HepG2 (cell line): ENCODE results near the gene NANOS1. TPM values are rescaled to one million over a fixed set of nuclear protein-coding genes. Genes with fewer than 3 reads are reported as not detected.

Experiments
- ATAC-seq: fragments of 200-7000 bp; cut with Tn5 transposase; 3 replicates; pipeline ENCODE4 v1.9.1; 2020; ENCODE audit warnings: mild to moderate bottlenecking, moderate library complexity
- BruUV-seq: library from RNA; stranded (reverse); fragments of 400-500 nt; replicated peaks from 2 replicates; lab custom pipeline; 2021; lab: Mats Ljungman, UMichigan
- CTCF ChIA-PET: fragments of 300-600 bp; formaldehyde crosslinking; extraction: SDS; loops from one replicate; lab custom pipeline; 2021; ENCODE audit warnings: low total read pairs, inconsistent platforms, low intra/inter-chr PET ratio; lab: Yijun Ruan, JAX
- POLR2A ChIA-PET: fragments of 350-600 bp; sonication (Branson Sonifier 250); formaldehyde crosslinking; loops from one replicate; lab custom pipeline; 2020; ENCODE audit warnings: antibody characterized with exemption, inconsistent platforms; lab: Yijun Ruan, JAX
- DNase-seq: peaks from one replicate; pipeline ENCODE4 v3.0.0-alpha.2; 2015; ENCODE audit warnings: low spot score
- FAIRE-seq: peaks from 3 replicates; lab custom pipeline; 2011; peaks lifted over from hg19 to GRCh38; lab: Jason Lieb, UNC
- H2AFZ ChIP-seq: one replicate; pipeline ENCODE4 v1.6.1; 2011; ENCODE audit warnings: low read length, inconsistent platforms
- H3K27ac ChIP-seq: fragments of 300-600 bp; 3 replicates; pipeline ENCODE4 v1.8.0; 2011; ENCODE audit warnings: mixed run types, mild to moderate bottlenecking, mixed read lengths, low read length, inconsistent platforms; ENCODE audit not compliant: insufficient read depth; ENCODE audit errors: extremely low read length
- H3K27me3 ChIP-seq, 2 experiments: fragments of 200-600 bp in 1 of 2; 2 replicates in 1 of 2; 3 replicates in 1 of 2; pipeline versions ENCODE4 v1.6.0 to v1.8.0; 2011; ENCODE audit warnings: low read length in 2 of 2, mild to moderate bottlenecking in 2 of 2, moderate library complexity in 2 of 2, inconsistent platforms in 1 of 2; ENCODE audit not compliant: insufficient read depth in 2 of 2, control insufficient read depth in 1 of 2
- H3K36me3 ChIP-seq, 2 experiments: fragments of 200-600 bp in 1 of 2; replicated peaks in 1 of 2; 2 replicates in 1 of 2; 3 replicates in 1 of 2; pipeline versions ENCODE4 v1.5.1 to v1.8.0; 2011; ENCODE audit warnings: low read length in 2 of 2, inconsistent platforms in 1 of 2; ENCODE audit not compliant: insufficient read depth in 2 of 2, control insufficient read depth in 1 of 2
- H3K4me1 ChIP-seq: 2 replicates; pipeline ENCODE4 v1.5.1; 2012; ENCODE audit warnings: low read length, inconsistent platforms; ENCODE audit not compliant: insufficient read depth
- H3K4me2 ChIP-seq: 2 replicates; pipeline ENCODE4 v1.6.0; 2011; ENCODE audit warnings: low read depth, low read length, inconsistent platforms
- H3K4me3 ChIP-seq, 3 experiments: fragments of 200-600 bp in 1 of 3; sonication (generic), shearing (Covaris generic) in 1 of 3; replicated peaks in 1 of 3; 2 replicates each; pipeline ENCODE4 v1.5.1; 2011 to 2016; ENCODE audit warnings: low read length in 3 of 3, inconsistent platforms in 2 of 3, low read depth in 2 of 3, mild to moderate bottlenecking in 2 of 3, control low read depth in 1 of 3, mixed read lengths in 1 of 3; ENCODE audit not compliant: insufficient read depth in 1 of 3
- H3K79me2 ChIP-seq: one replicate; pipeline ENCODE4 v1.6.1; 2011; ENCODE audit warnings: low read length, inconsistent platforms; ENCODE audit not compliant: insufficient read depth
- H3K9ac ChIP-seq: 2 replicates; pipeline ENCODE4 v1.6.0; 2011; ENCODE audit warnings: mild to moderate bottlenecking, low read depth, low read length, inconsistent platforms; ENCODE audit not compliant: insufficient read depth
- H3K9me3 ChIP-seq: 2 replicates; pipeline ENCODE4 v1.5.1; 2012; ENCODE audit warnings: mild to moderate bottlenecking, low read length
- H4K20me1 ChIP-seq: 2 replicates; pipeline ENCODE4 v1.6.0; 2011; ENCODE audit warnings: inconsistent platforms, mild to moderate bottlenecking, low read length, moderate library complexity; ENCODE audit not compliant: insufficient read depth
- MTERF4 ChIP-seq: sonication (generic); formaldehyde crosslinking; IDR thresholded peaks from 2 replicates; pipeline ENCODE4 v1.8.0; 2023; ENCODE audit warnings: mild to moderate bottlenecking, missing genetic modification reagents
- NCOR1 ChIP-seq: fragments of 200-600 bp; sonication (generic); IDR thresholded peaks from 2 replicates; pipeline ENCODE4 v1.7.0; 2017; ENCODE audit warnings: antibody characterized with exemption, low read length, borderline replicate concordance
- PAWR ChIP-seq: sonication (generic); formaldehyde crosslinking; IDR thresholded peaks from 2 replicates; pipeline ENCODE4 v1.4.0; 2020; ENCODE audit warnings: missing genetic modification reagents, mild to moderate bottlenecking, borderline replicate concordance
- SATB2 ChIP-seq: sonication (generic); formaldehyde crosslinking; IDR thresholded peaks from 2 replicates; pipeline ENCODE4 v1.5.0; 2020; ENCODE audit warnings: missing genetic modification reagents
- SOX13 ChIP-seq, 3 experiments: fragments of 450-650 bp in 1 of 3; sonication (generic) in 1 of 3; formaldehyde crosslinking in 1 of 3; IDR thresholded peaks in 2 of 3; conservative IDR thresholded peaks in 1 of 3; 2 replicates each; pipeline versions ENCODE4 v1.5.0 to v1.6.1; 2016 to 2020; ENCODE audit warnings: antibody characterized with exemption in 1 of 3, mild to moderate bottlenecking in 1 of 3, missing compliant biosample characterization in 1 of 3, missing genetic modification reagents in 1 of 3, moderate library complexity in 1 of 3
- SP2 ChIP-seq: sonication (generic); formaldehyde crosslinking; IDR thresholded peaks from 2 replicates; pipeline ENCODE4 v1.5.1; 2020; ENCODE audit warnings: mild to moderate bottlenecking, missing genetic modification reagents
- SRSF4 ChIP-seq: fragments of 200-400 bp; formaldehyde crosslinking; IDR thresholded peaks from one replicate; pipeline ENCODE4 v1.6.1; 2018; ENCODE audit warnings: mild to moderate bottlenecking, low read depth, low read length, moderate library complexity; ENCODE audit not compliant: poor library complexity, severe bottlenecking
- ZNF274 ChIP-seq: sonication (generic); formaldehyde crosslinking; IDR thresholded peaks from 2 replicates; pipeline ENCODE4 v1.5.1; 2020; ENCODE audit warnings: mild to moderate bottlenecking, missing genetic modification reagents
- ZNF383 ChIP-seq: sonication (generic); formaldehyde crosslinking; IDR thresholded peaks from 2 replicates; pipeline ENCODE4 v1.4.0; 2020; ENCODE audit warnings: missing genetic modification reagents, mild to moderate bottlenecking, borderline replicate concordance
- ZNF549 ChIP-seq: sonication (generic); formaldehyde crosslinking; IDR thresholded peaks from 2 replicates; pipeline ENCODE4 v1.5.0; 2020; ENCODE audit warnings: missing genetic modification reagents
- WGBS: methylation state at CpG from one replicate; pipeline ENCODE4 v1.1.6; 2017; ENCODE audit warnings: low lambda C conversion rate; 5-methylcytosine and 5-hydroxymethylcytosine counted together
- in situ Hi-C: cut with HindIII; loops from 2 replicates; pipeline ENCODE4 v1.10.0; 2017; ENCODE audit warnings: low pct_unique_long_range_greater_than_20kb; ENCODE audit not compliant: extremely low pct_ligation_motif_present
- intact Hi-C: fragments of 100-400 bp; cut with micrococcal nuclease; formaldehyde crosslinking; loops from one replicate; pipeline ENCODE4 v1.10.0; 2022; ENCODE audit not compliant: unreplicated experiment
- polyA plus RNA-seq, 8 experiments: library from polyadenylated mRNA; depleted of rRNA in 3 of 8; stranded (reverse) in 7 of 8; unstranded in 1 of 8; fragments of >200 nt; fragmentation: Illumina TruSeq in 4 of 8; extraction: Trizol in 4 of 8; gene quantifications; 2 replicates each; pipeline versions ENCODE4 v1.2.1 to v1.2.3, GENCODE V29; 2011 to 2016; ENCODE audit warnings: low read depth in 4 of 8, missing spikeins in 1 of 8, mixed read lengths in 1 of 8; ENCODE audit not compliant: insufficient read depth in 1 of 8
- total RNA-seq, 5 experiments: library from RNA; depleted of rRNA; stranded (reverse); fragments of >200 nt; fragmentation: Illumina TruSeq; extraction: Trizol; gene quantifications; 2 replicates each; pipeline ENCODE4 v1.2.3, GENCODE V29; 2016; ENCODE audit warnings: low read depth in 1 of 5
- TF ChIP-seq, protein P1 (sequence below): IDR thresholded peaks from 2 replicates; pipeline ENCODE4 v1.4.0; 2020; ENCODE audit warnings: mild to moderate bottlenecking, missing genetic modification reagents
- TF ChIP-seq, protein P2 (sequence below): IDR thresholded peaks from 2 replicates; pipeline ENCODE4 v1.6.1; 2012; ENCODE audit warnings: low read depth, low read length, improper control_type of control experiment

The NANOS1 gene
- total and polyA plus RNA-seq, 2 of the 13 experiments (the other 11 are each of a cell fraction or from before 2014, with no cell fraction given) = 1.7 to 2.2 TPM

DNA sequence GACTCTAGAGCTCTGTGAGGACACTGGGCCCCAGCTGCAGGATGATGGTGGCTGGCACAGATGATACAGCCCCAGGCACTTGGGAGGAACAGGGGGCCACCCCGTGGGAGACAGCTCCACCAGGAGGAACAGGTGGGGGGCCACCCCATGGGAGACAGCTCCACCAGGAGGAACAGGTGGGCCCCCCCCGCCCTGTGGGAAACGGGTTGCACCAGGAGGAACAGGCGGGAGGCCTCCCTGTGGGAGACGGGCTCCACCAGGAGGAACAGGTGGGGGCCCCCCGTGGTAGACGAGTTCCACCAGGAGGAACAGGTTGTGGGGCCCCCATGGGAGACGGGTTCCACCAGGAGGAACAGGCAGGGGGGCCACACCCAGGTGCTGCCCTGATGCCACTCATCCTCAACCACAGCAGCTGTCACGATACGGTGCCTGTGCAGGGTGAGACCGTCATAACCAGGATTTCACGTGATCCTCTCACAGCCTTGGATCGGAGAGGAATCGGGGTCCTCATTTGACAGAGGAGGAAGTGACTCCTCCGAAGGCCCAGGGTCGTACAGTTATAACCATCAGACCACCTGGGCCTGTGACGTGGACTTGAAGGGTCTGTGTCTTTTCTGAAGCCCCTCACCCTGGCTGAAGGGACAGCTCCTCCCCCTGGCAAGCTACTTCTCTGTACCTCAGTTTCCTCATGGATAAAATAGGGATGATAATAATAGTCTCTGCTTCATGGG lies 49.2 kb upstream of the NANOS1 start (continued):
- TF ChIP-seq, protein P1, sequence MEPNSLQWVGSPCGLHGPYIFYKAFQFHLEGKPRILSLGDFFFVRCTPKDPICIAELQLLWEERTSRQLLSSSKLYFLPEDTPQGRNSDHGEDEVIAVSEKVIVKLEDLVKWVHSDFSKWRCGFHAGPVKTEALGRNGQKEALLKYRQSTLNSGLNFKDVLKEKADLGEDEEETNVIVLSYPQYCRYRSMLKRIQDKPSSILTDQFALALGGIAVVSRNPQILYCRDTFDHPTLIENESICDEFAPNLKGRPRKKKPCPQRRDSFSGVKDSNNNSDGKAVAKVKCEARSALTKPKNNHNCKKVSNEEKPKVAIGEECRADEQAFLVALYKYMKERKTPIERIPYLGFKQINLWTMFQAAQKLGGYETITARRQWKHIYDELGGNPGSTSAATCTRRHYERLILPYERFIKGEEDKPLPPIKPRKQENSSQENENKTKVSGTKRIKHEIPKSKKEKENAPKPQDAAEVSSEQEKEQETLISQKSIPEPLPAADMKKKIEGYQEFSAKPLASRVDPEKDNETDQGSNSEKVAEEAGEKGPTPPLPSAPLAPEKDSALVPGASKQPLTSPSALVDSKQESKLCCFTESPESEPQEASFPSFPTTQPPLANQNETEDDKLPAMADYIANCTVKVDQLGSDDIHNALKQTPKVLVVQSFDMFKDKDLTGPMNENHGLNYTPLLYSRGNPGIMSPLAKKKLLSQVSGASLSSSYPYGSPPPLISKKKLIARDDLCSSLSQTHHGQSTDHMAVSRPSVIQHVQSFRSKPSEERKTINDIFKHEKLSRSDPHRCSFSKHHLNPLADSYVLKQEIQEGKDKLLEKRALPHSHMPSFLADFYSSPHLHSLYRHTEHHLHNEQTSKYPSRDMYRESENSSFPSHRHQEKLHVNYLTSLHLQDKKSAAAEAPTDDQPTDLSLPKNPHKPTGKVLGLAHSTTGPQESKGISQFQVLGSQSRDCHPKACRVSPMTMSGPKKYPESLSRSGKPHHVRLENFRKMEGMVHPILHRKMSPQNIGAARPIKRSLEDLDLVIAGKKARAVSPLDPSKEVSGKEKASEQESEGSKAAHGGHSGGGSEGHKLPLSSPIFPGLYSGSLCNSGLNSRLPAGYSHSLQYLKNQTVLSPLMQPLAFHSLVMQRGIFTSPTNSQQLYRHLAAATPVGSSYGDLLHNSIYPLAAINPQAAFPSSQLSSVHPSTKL (CRISPR knock-in tag) = no peak
- no peak for TF ChIP-seq PAWR (CRISPR knock-in tag)
- TF ChIP-seq SRSF4 = no peak
- TF ChIP-seq SATB2 (CRISPR knock-in tag) = no peak

DNA sequence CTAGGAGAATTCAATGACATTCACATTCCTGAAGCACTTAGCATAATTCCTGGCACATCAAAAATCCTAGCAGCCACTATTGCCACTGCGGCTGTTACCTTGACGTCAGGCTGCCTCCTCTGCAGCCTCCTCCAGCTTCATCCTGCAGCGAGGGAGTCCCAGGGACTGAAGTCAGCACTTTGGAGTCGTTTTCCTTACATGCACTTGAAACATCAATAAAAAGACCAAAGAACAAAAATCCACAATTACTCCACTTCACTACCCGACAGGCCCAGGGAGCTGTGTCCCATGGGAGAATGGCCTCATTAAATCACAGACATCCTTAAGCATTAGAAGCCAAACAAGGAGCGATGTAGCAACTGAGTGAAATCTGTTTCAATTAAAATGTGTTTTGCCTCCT lies 48.6 kb upstream of the NANOS1 start:
- no peak for ATAC-seq
- DNase-seq = no peak
- H3K36me3 ChIP-seq = no peaks in the 10 kb centered on the region
- WGBS = 31% methylated on average over 6 of the region's 6 CpGs
- no peak overlapping the region for H2AFZ ChIP-seq
- no peaks in the 10 kb centered on the region for H3K4me1 ChIP-seq
- H3K4me2 ChIP-seq = no peak overlapping the region
- intact Hi-C loops = no loop called here
- H3K27me3 ChIP-seq = peaks cover 0 to 16% of the 10 kb centered on the region in 2 experiments; a peak in 3 of 5 replicates
- peaks cover 6% of the 10 kb centered on the region; the same call in 1 of the 2 replicates for H3K9me3 ChIP-seq
- BruUV-seq = no TSS peak
- ChIA-PET POLR2A (no interaction called here), CTCF (no interaction called here)
- in situ Hi-C loops = no loop called here
- no peaks in the 10 kb centered on the region for H3K79me2 ChIP-seq
- no peak overlapping the region for H3K4me3 ChIP-seq
- no peak overlapping the region for H3K9ac ChIP-seq
- H3K27ac ChIP-seq = no peak overlapping the region
- H4K20me1 ChIP-seq = no peaks in the 10 kb centered on the region
- no peak for FAIRE-seq
- TF ChIP-seq MTERF4 (CRISPR knock-in tag) (no peak), NCOR1 (no peak), ZNF549 (CRISPR knock-in tag) (no peak), SP2 (CRISPR knock-in tag) (no peak), ZNF274 (CRISPR knock-in tag) (no peak), SATB2 (CRISPR knock-in tag) (no peak), SOX13 (IDR thresholded peaks at IDR 0.05) (no peak), SOX13 (CRISPR knock-in tag; conservative IDR thresholded peaks at IDR 0.05 in 1 of 2, IDR thresholded peaks at IDR 0.05 in 1 of 2) (no peak), ZNF383 (CRISPR knock-in tag) (no peak)
- TF ChIP-seq, protein P2, sequence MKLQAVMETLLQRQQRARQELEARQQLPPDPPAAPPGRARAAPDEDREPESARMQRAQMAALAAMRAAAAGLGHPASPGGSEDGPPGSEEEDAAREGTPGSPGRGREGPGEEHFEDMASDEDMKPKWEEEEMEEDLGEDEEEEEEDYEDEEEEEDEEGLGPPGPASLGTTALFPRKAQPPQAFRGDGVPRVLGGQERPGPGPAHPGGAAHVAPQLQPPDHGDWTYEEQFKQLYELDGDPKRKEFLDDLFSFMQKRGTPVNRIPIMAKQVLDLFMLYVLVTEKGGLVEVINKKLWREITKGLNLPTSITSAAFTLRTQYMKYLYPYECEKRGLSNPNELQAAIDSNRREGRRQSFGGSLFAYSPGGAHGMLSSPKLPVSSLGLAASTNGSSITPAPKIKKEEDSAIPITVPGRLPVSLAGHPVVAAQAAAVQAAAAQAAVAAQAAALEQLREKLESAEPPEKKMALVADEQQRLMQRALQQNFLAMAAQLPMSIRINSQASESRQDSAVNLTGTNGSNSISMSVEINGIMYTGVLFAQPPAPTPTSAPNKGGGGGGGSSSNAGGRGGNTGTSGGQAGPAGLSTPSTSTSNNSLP = no peak
